Upper lobe of right lung (tissue), 1 donor: ENCODE measurements around the gene TCP11. TPM values are rescaled to one million over a fixed set of nuclear protein-coding genes. Genes with fewer than 3 reads are reported as not detected.

Source experiments
- ATAC-seq: fragments of 200-7000 bp; cut with Tn5 transposase; one replicate; pipeline ENCODE4 v1.9.1; 2020; ENCODE audit warnings: mild to moderate bottlenecking, moderate library complexity
- DNase-seq: peaks from one replicate; pipeline ENCODE4 v3.0.0-alpha.2; 2020
- H3K27ac ChIP-seq: fragments of 200-600 bp; one replicate; pipeline ENCODE4 v1.8.0; 2022
- H3K27me3 ChIP-seq: fragments of 200-600 bp; one replicate; pipeline ENCODE4 v1.8.0; 2022; ENCODE audit warnings: mild to moderate bottlenecking
- H3K36me3 ChIP-seq: fragments of 200-600 bp; one replicate; pipeline ENCODE4 v1.8.0; 2022
- H3K4me1 ChIP-seq: fragments of 200-600 bp; one replicate; pipeline ENCODE4 v1.8.0; 2022
- H3K4me3 ChIP-seq: fragments of 200-600 bp; one replicate; pipeline ENCODE4 v1.8.0; 2022; ENCODE audit warnings: mild to moderate bottlenecking
- H3K9me3 ChIP-seq: fragments of 200-600 bp; one replicate; pipeline ENCODE4 v1.8.0; 2022
- intact Hi-C: fragments of 100-400 bp; cut with DNase I; formaldehyde crosslinking; loops from one replicate; pipeline ENCODE4 v1.11.0; 2022
- total RNA-seq: library from RNA; stranded (reverse); fragmentation: NEBNext Ultra II Directional; extraction: Animal tissue kit (Norgen Biotek cat#: 25700); gene quantifications from one replicate; pipeline ENCODE4 v1.2.1, GENCODE V29; 2021
- TF ChIP-seq, protein P1 (sequence below): fragments of 200-600 bp; IDR thresholded peaks from one replicate; pipeline ENCODE4 v1.8.0; 2022; ENCODE audit warnings: antibody characterized with exemption
- donor health status: DM: no; HTN: yes; CAD: no; lungs with severe emphysema.

Gene TCP11
- total RNA-seq, 1 donor from 2014 or later, result not detected

DNA sequence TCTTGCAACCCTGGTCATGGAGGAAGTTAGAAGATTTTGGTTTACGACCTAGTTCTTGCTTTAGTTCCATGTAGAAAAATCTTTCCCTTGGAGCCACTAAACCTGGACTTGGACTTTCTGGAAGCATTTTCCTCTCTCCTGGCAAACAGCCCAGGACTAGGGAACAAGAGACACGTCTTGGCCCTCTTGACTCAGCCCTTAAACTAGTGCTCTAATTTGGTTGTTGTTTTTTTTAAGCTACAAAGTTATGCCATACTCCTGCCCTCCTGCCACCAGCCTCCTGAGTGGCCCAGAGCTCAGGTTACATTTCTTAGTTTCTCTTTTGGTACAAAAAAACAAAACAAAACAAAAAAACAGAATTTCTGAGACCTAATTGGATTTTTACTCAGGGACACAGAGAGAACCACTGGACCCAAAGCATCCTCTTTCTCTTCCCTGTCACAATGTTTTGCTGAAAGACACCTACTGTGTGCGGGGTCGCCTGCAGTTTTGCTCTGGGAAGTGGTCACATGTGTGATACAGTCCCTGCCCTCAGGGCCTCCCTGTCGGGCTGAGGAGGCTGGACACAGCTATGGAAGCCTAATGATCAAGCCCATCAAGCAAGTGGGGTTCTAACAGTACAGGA is 40.3 kb upstream of the TCP11 start:
- H3K36me3 ChIP-seq, result no peaks in the 10 kb centered on the region
- H3K27me3 ChIP-seq, result no peaks in the 10 kb centered on the region
- peak; percentile 60 for ATAC-seq
- no peak overlapping the region for H3K4me3 ChIP-seq
- peak overlapping the region; percentile 63 for H3K27ac ChIP-seq
- no peak for DNase-seq
- intact Hi-C loops, result no loop called here
- H3K9me3 ChIP-seq, result no peaks in the 10 kb centered on the region
- peaks cover 14% of the 10 kb centered on the region for H3K4me1 ChIP-seq
- TF ChIP-seq, protein P1, sequence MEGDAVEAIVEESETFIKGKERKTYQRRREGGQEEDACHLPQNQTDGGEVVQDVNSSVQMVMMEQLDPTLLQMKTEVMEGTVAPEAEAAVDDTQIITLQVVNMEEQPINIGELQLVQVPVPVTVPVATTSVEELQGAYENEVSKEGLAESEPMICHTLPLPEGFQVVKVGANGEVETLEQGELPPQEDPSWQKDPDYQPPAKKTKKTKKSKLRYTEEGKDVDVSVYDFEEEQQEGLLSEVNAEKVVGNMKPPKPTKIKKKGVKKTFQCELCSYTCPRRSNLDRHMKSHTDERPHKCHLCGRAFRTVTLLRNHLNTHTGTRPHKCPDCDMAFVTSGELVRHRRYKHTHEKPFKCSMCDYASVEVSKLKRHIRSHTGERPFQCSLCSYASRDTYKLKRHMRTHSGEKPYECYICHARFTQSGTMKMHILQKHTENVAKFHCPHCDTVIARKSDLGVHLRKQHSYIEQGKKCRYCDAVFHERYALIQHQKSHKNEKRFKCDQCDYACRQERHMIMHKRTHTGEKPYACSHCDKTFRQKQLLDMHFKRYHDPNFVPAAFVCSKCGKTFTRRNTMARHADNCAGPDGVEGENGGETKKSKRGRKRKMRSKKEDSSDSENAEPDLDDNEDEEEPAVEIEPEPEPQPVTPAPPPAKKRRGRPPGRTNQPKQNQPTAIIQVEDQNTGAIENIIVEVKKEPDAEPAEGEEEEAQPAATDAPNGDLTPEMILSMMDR, result no peak

DNA sequence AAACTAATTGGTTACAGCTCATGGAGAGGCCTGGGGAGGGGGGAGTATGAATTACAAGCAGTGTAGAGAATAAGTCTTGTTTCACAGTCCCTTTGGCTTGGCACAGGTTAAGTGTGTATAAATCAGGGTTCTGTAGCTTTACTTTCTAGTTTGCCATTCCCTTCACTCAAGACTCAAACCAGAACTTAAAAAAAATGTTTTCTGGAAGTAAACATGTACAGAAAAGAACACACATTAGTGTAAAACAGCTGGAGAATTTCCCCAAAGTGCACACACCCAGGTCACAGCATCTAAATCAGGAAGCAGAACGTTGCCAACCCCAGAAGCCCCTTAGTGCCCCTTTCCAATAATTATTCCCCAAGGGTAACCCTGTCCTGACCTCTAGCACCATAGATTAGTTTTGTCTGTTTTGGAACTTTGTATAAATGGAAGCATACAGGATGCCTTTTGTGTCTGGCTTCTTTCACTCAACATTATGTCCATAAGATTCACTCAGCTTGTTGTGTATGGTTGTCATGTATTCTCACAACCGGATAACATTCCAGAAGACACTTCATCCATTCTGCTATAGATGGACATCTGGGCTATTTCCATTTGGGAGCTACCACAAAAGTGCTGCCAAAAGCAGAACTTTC is 38.9 kb upstream of the TCP11 start:
- H3K27me3 ChIP-seq, result no peaks in the 10 kb centered on the region
- TF ChIP-seq, protein P1, result no peak
- DNase-seq (no peak), ATAC-seq (no peak)
- no peaks in the 10 kb centered on the region for H3K9me3 ChIP-seq
- no peak overlapping the region for H3K4me3 ChIP-seq
- intact Hi-C loops, result no loop called here
- no peak overlapping the region for H3K27ac ChIP-seq
- H3K4me1 ChIP-seq, result peaks cover 10% of the 10 kb centered on the region
- H3K36me3 ChIP-seq, result no peaks in the 10 kb centered on the region

DNA sequence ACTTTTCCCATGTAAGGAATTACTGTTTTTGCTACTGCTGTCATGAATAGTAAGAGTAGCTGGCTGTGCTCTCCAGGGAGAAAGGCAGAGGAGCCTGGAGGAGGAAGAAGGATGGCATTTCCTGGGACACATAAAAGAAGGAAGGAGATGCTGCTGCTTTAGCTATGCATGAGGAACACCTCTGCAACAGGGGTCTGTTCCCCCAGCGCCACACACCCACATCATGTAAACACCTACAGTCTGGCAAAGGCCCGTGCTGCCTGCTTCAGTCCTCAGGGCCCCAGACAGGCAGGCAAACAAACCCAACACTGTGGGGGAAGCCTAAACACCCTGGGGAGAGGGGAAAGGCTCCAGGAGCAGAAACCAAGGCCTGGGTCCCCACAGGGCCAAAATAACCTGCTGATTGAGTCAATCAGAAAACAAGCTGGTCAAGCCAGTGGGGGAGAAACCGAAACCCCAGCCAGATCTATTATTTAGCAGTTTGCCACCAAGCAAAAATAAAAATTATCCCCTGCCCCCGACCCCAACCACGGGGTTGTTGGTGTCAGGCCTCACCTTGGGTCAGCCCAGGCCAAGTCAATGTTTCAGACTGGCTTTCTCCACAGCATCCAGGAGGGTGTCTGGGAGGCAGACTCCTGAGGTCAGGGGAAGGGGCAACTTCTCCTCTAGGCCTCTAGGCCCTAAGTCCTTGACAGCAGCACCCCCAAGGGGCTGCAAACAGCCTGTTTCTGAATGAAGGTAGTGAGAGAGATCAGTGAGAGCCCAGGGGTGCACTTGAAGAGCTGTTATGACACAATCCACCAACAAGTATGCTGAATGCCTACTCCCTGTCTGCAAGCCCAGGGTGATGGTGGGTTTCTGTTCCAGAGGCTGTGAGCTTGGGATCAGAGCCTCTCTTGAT is 38.0 kb upstream of the TCP11 start:
- ATAC-seq, result no peak
- Histone ChIP-seq H3K27me3 (no peaks in the 10 kb centered on the region), H3K27ac (peak overlapping the region; percentile 42), H3K36me3 (no peaks in the 10 kb centered on the region), H3K4me1 (peaks cover 10% of the 10 kb centered on the region), H3K4me3 (no peak overlapping the region), H3K9me3 (no peaks in the 10 kb centered on the region)
- TF ChIP-seq, protein P1, result no peak
- intact Hi-C loops, result no loop called here
- DNase-seq, result no peak

DNA sequence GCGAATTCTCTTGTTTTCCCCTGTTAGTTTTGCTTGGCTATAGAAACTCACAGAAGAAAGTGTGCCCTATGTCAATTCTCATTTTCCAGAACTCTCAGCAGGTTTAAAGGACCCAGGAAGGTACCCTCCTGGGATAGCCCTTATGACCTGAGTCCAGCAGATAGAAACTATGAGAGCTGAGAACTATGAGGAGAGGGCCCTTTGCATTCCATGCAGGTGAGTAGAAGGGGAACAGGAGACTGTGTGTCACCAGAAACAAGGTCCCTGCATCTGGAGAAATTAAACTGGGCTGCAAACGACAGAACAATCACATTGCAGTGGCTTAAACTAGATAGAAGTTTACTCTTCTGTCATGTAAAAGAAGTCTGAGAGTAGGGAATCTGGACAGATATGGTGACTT is 36.9 kb upstream of the TCP11 start:
- Histone ChIP-seq H3K27ac (peak overlapping the region; percentile 32), H3K4me1 (peaks cover 10% of the 10 kb centered on the region), H3K9me3 (no peaks in the 10 kb centered on the region), H3K36me3 (no peaks in the 10 kb centered on the region), H3K27me3 (no peaks in the 10 kb centered on the region), H3K4me3 (no peak overlapping the region)
- intact Hi-C loops, result no loop called here
- ATAC-seq, result peak; percentile 80
- TF ChIP-seq, protein P1, result no peak
- no peak for DNase-seq

DNA sequence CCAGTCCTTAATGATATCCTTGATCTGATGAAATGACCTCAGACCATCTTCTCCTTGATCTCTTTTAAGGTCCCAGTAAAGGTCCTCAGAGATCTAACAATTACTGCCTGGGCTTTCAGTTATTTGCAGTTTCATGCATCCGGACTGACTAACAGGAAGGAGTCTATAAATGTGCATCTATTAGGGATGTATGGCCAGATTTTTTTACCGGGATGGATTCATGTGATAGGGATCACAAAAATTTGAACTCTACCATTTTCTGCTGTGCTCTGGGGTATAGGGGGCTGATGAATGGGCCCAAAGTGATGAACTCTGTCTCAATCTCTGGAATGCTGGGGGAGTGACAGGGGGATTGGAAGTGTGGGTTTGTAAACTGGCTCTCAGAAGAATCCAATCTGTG is 36.5 kb upstream of the TCP11 start:
- Histone ChIP-seq H3K4me3 (no peak overlapping the region), H3K9me3 (no peaks in the 10 kb centered on the region), H3K27ac (peak overlapping the region; percentile 32), H3K4me1 (peaks cover 10% of the 10 kb centered on the region), H3K36me3 (no peaks in the 10 kb centered on the region), H3K27me3 (no peaks in the 10 kb centered on the region)
- intact Hi-C loops, result no loop called here
- DNase-seq, result no peak
- ATAC-seq, result no peak
- TF ChIP-seq, protein P1, result no peak
